B cell (primary cell): ENCODE results near the gene TMEM18. TPM values are rescaled to one million over a fixed set of nuclear protein-coding genes. Genes with fewer than 3 reads are reported as not detected.
A peak's percentile ranks its signal among the peaks of the same experiment; 100 is the strongest.

Experiments used
- ATAC-seq: fragments of 200-7000 bp; cut with Tn5 transposase; one replicate; pipeline ENCODE4 v1.10.0; 2021; ENCODE audit warnings: low read depth, mild to moderate bottlenecking, moderate number of reproducible peaks, moderate library complexity
- CTCF ChIA-PET: fragments of 350-600 bp; sonication (Branson Sonifier 250); formaldehyde crosslinking; loops from one replicate; lab custom pipeline; 2021; ENCODE audit warnings: antibody characterized with exemption, inconsistent platforms; lab: Charles Lee
- POLR2A ChIA-PET: fragments of 350-600 bp; sonication (Branson Sonifier 250); formaldehyde crosslinking; loops from one replicate; lab custom pipeline; 2021; ENCODE audit warnings: antibody characterized with exemption; lab: Charles Lee
- DNase-seq: peaks from one replicate; pipeline ENCODE4 v3.0.0; 2013
- H2AFZ ChIP-seq: 2 replicates; pipeline ENCODE4 v1.6.1; 2012; ENCODE audit warnings: mild to moderate bottlenecking, low read depth, low read length; ENCODE audit not compliant: insufficient read depth, poor library complexity, severe bottlenecking
- H3K27ac ChIP-seq, 2 donors: 1 replicate in 1 of 2; 2 replicates in 1 of 2; pipeline ENCODE4 v1.5.1; 2012 to 2013; ENCODE audit warnings: low read length in 2 of 2, mild to moderate bottlenecking in 2 of 2, moderate library complexity in 1 of 2
- H3K27me3 ChIP-seq, 4 experiments: fragments of 200-600 bp in 1 of 4; sonication (generic) in 1 of 4; replicated peaks in 1 of 4; 1 replicate in 2 of 4; 2 replicates in 2 of 4; pipeline versions ENCODE4 v1.6.1 to v1.7.0; 2013 to 2016; ENCODE audit warnings: low read length in 3 of 4, mild to moderate bottlenecking in 2 of 4, mixed read lengths in 1 of 4, moderate library complexity in 1 of 4; ENCODE audit not compliant: insufficient read depth in 4 of 4, control insufficient read depth in 3 of 4; ENCODE audit errors: control extremely low read depth in 1 of 4
- H3K36me3 ChIP-seq, 2 experiments: replicated peaks in 1 of 2; 1 replicate in 1 of 2; 2 replicates in 1 of 2; pipeline versions ENCODE4 v1.6.1 to v1.7.1; 2013; ENCODE audit warnings: low read length in 1 of 2; ENCODE audit not compliant: insufficient read depth in 2 of 2, control insufficient read depth in 1 of 2; ENCODE audit errors: control extremely low read depth in 1 of 2, extremely low read depth in 1 of 2
- H3K4me1 ChIP-seq, 2 donors: fragments of 200-600 bp in 1 of 2; sonication (generic) in 1 of 2; 1 replicate in 1 of 2; 2 replicates in 1 of 2; pipeline versions ENCODE4 v1.5.1 to v1.6.1; 2013 to 2017; ENCODE audit warnings: low read length in 2 of 2; ENCODE audit not compliant: control insufficient read depth in 2 of 2, insufficient read depth in 2 of 2
- H3K4me2 ChIP-seq: replicated peaks from 2 replicates; pipeline ENCODE3; 2012; ENCODE audit warnings: mild to moderate bottlenecking, low read depth, low read length; ENCODE audit not compliant: poor library complexity, severe bottlenecking
- H3K4me3 ChIP-seq, 5 experiments: fragments of 200-600 bp in 1 of 5; sonication (generic) in 1 of 5; 1 replicate in 3 of 5; 2 replicates in 2 of 5; pipeline versions ENCODE4 v1.5.1 to v1.7.0; 2011 to 2016; ENCODE audit warnings: low read length in 4 of 5, mild to moderate bottlenecking in 4 of 5, low read depth in 2 of 5, control low read depth in 1 of 5, moderate library complexity in 1 of 5; ENCODE audit not compliant: insufficient read depth in 1 of 5; ENCODE audit errors: control extremely low read depth in 1 of 5, extremely low read depth in 1 of 5
- H3K79me2 ChIP-seq: fragments of 200-600 bp; sonication (generic); one replicate; pipeline ENCODE4 v1.6.0; 2016; ENCODE audit warnings: low read length; ENCODE audit not compliant: control insufficient read depth, insufficient read depth
- H3K9ac ChIP-seq: fragments of 200-600 bp; sonication (generic); 2 replicates; pipeline ENCODE4 v1.6.1; 2017; ENCODE audit warnings: mild to moderate bottlenecking, low read length, moderate library complexity
- H3K9me3 ChIP-seq, 3 donors: one replicate each; pipeline versions ENCODE4 v1.6.1 to v1.7.1; 2013; ENCODE audit warnings: low read length in 2 of 3; ENCODE audit not compliant: control insufficient read depth in 2 of 3, insufficient read depth in 1 of 3; ENCODE audit errors: control extremely low read depth in 1 of 3
- H4K20me1 ChIP-seq: 2 replicates; pipeline ENCODE4 v1.6.0; 2012; ENCODE audit warnings: mild to moderate bottlenecking, low read length; ENCODE audit not compliant: insufficient read depth, control insufficient read depth, poor library complexity, severe bottlenecking
- H3K27ac Mint-ChIP-seq: one replicate; pipeline ENCODE4 v1.8.0; 2021; ENCODE audit warnings: mixed read lengths
- H3K27me3 Mint-ChIP-seq: one replicate; pipeline ENCODE4 v1.8.0; 2021; ENCODE audit warnings: mixed read lengths
- H3K4me1 Mint-ChIP-seq: one replicate; pipeline ENCODE4 v1.8.0; 2021; ENCODE audit warnings: mixed read lengths
- H3K4me3 Mint-ChIP-seq: one replicate; pipeline ENCODE4 v1.8.0; 2021; ENCODE audit warnings: mixed read lengths
- H3K9me3 Mint-ChIP-seq: one replicate; pipeline ENCODE4 v1.8.0; 2022; ENCODE audit warnings: mixed read lengths; ENCODE audit not compliant: insufficient read depth
- CTCF ChIP-seq: fragments of 200-600 bp; IDR thresholded peaks from one replicate; pipeline ENCODE4 v1.8.0; 2022; ENCODE audit warnings: antibody characterized with exemption, mild to moderate bottlenecking
- EZH2 ChIP-seq: IDR thresholded peaks from 2 replicates; pipeline ENCODE4 v1.6.1; 2012; ENCODE audit warnings: borderline replicate concordance, low read depth, mild to moderate bottlenecking, moderate library complexity, low read length; ENCODE audit not compliant: insufficient read depth, poor library complexity, severe bottlenecking
- WGBS: methylation state at CpG from one replicate; pipeline ENCODE4 v1.1.5; 2013; ENCODE audit warnings: missing lambda C conversion rate; ENCODE audit not compliant: insufficient coverage; 5-methylcytosine and 5-hydroxymethylcytosine counted together
- intact Hi-C: fragments of 100-400 bp; cut with micrococcal nuclease; formaldehyde crosslinking; loops from one replicate; pipeline ENCODE4 v1.10.0; 2022
- polyA plus RNA-seq: library from polyadenylated mRNA; depleted of rRNA; stranded (reverse); fragments of >200 nt; gene quantifications from 2 replicates; pipeline ENCODE4 v1.2.3, GENCODE V29; 2012
- total RNA-seq, 2 donors: library from RNA; stranded (reverse); fragments of 120-200 nt in 1 of 2; gene quantifications; 1 replicate in 1 of 2; 2 replicates in 1 of 2; pipeline versions ENCODE4 v1.2.3 to v1.2.4, GENCODE V29; 2013 to 2022

TMEM18 gene
- total and polyA plus RNA-seq, 2 donors (not counting 1 experiment from before 2014, with no cell fraction given), result 14.4 to 38.5 TPM

DNA sequence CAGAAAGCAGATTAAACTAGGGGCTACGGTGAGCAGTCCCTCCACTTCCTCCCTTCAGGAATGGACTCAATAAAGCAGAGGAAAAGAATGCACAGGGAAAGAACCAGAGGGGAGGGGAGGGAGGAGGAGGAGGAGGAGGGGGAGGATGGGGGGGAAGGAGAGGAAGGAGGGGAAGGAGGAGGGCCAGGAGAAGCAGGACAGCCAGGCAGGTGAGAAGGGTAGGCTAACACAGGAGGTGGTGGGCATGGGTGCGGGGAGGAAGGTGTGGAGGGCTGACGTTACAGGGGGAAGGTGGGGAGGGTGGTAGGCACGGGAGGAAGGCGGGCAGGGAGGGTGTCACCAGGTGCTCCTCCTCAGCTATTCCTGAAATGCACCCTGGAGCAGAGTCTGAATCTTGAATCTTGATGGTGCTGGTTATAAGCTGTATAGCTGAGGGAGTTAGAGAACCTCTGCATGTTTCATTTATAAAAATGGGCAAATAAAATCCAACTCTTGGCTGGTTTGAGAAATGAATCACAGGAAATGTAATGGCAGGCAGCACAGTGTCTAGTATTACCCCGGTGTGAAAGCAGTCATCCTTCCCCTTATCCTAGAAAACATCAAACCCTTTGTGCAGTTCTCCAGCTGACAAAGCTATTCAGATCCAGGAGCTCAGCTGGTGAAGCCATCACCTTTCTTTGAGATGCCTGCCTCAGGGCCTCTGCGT, 3.4 kb downstream of the TMEM18 start:
- no peak for TF ChIP-seq CTCF
- Histone ChIP-seq H3K4me3 (no peak overlapping the region), H3K36me3 (peaks cover 2 to 45% of the 10 kb centered on the region in 2 experiments), H3K9ac (no peak overlapping the region), H3K4me1 (peaks cover 9 to 34% of the 10 kb centered on the region in 2 donors), H3K4me2 (no peak overlapping the region), H3K27ac (no peak overlapping the region), H2AFZ (no peak overlapping the region), H3K79me2 (peaks cover 36% of the 10 kb centered on the region), H4K20me1 (peaks cover 36% of the 10 kb centered on the region), H3K27me3 (no peaks in the 10 kb centered on the region), H3K9me3 (no peaks in the 10 kb centered on the region)
- ChIA-PET POLR2A (no interaction called here), CTCF (interaction anchor here (0.6 kb wide), 1 partner anchor 129 kb away, joined by 4 read pairs; no protein-coding TSS in a partner anchor)
- peaks cover 56% of the 10 kb centered on the region for H3K4me1 Mint-ChIP-seq
- peak overlapping the region; percentile 53 for H3K27ac Mint-ChIP-seq
- no peak overlapping the region for H3K4me3 Mint-ChIP-seq
- intact Hi-C loops, result no loop called here
- H3K9me3 Mint-ChIP-seq, result peaks cover 2% of the 10 kb centered on the region
- WGBS, result 92% methylated on average over 6 of the region's 7 CpGs
- H3K27me3 Mint-ChIP-seq, result no peaks in the 10 kb centered on the region
- DNase-seq (no peak), ATAC-seq (no peak)

DNA sequence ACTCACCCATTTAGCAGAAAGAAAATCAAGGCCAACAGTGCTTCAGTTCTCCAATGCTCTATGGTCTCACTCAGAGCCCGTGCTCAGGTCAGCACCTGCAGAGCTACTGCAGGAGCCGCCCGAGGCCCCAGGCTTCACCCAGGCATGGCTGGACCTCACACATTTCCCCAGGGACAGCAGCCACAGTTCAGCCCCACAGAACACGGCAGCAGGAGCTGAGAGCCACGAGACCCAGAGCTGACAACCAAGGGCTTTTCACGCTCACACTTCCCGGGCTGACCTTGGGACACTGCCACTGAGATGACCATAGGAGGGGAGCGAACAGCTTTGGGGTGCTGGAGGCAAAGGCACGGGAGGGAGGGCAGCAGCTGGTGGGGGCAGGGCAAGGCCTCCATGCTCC, 4.2 kb downstream of the TMEM18 start:
- no peak overlapping the region for H3K4me3 ChIP-seq
- H3K4me2 ChIP-seq, result peak overlapping the region; percentile 7
- TF ChIP-seq EZH2 (no peak), CTCF (no peak)
- no peak for DNase-seq
- CTCF ChIA-PET, result interaction anchor here (0.6 kb wide), 1 partner anchor 129 kb away, joined by 4 read pairs; no protein-coding TSS in a partner anchor
- Mint-ChIP-seq H3K27ac (no peak overlapping the region), H3K4me1 (peaks cover 51% of the 10 kb centered on the region), H3K4me3 (peak overlapping the region; percentile 26), H3K9me3 (no peaks in the 10 kb centered on the region), H3K27me3 (no peaks in the 10 kb centered on the region)
- peaks cover 5 to 53% of the 10 kb centered on the region in 2 experiments for H3K36me3 ChIP-seq
- intact Hi-C loops, result no loop called here
- peaks cover 32% of the 10 kb centered on the region for H3K79me2 ChIP-seq
- H2AFZ ChIP-seq, result no peak overlapping the region
- no peak overlapping the region for H3K9ac ChIP-seq
- H3K4me1 ChIP-seq, result peaks cover 6 to 30% of the 10 kb centered on the region in 2 donors
- 60% methylated on average over 7 of the region's 9 CpGs for WGBS
- H3K9me3 ChIP-seq, result no peaks in the 10 kb centered on the region
- no peaks in the 10 kb centered on the region for H3K27me3 ChIP-seq
- no peak for ATAC-seq
- POLR2A ChIA-PET, result no interaction called here
- H4K20me1 ChIP-seq, result peaks cover 36% of the 10 kb centered on the region
- peak overlapping the region in 1 of 2 donors; percentile 8 for H3K27ac ChIP-seq
